ENCODE data around the gene THADA.
"Not testable (repeated sequence)": the region's sequence is repeated elsewhere in the genome, so short reads cannot be mapped to it uniquely, and the experiment has no call there.

THADA gene

DNA sequence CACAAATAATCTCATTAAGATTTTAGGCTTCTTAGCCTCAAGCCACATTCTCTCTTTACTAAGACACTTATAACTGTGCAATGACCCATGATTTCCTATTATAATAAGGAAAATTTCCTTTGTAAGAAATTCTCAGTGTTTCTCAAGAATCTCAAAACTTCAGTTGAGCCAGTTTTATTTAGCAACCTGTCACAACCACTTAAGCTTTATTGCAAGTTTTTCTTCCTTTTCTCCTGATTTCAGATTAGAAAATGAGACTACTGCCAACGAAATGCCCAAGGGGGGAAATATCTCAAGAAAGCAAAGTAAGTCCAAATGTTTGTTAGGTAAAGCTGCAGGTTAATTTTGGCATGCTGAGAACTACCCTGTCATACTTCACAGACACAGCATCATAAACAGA is 178.5 kb downstream of the THADA start:
- DNase-seq (ENCODE audit: extremely low read depth in 1 of 2, low read depth in 1 of 2), result no peak

DNA sequence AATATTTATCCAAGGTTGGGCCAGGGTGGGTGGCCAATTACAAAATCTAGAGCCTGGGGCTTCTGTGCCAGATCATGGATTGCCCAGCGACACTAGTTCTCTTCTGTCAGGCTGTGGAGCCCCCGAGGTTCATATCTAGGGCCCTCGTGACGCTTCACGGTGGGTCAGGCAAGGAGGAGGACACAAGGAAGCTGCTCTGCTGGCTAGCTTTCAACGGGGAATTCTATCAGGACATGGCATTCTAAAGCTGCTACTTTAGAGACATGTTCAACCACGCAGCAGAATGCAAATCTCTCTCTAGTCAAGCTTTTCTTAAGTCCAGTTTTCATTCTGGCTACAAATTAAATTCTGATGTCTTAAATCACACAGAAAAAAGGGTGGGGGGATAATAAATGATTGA is 180.2 kb downstream of the THADA start:
- no peak for DNase-seq (ENCODE audit: extremely low read depth in 1 of 2, low read depth in 1 of 2)

DNA sequence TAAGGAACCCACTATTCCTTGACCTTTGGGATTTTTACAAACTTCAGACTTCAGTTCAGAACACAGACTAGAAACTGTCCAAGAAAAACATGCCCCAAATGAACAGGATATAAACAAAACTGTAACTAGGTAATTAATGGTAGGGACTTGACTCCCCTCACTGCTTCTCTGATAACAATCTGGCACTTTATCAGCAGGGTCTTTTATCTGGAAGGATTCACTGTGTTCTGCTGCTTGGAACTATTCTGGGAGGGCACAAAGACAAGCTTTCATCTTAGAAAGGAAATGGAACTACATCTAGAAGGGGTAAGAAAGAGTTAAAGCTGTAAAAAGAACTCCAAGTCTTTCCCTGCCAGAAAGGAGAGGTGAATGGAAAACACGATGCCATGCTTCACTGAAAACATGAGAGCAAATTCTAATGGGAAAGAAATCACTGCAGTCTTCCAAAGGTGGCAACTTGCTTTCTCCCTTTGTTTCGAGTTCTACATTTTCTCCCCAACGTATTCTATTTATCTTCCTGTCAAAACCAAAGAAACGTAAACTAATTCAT is 181.2 kb downstream of the THADA start:
- no peak for DNase-seq (ENCODE audit: extremely low read depth in 1 of 2, low read depth in 1 of 2)

DNA sequence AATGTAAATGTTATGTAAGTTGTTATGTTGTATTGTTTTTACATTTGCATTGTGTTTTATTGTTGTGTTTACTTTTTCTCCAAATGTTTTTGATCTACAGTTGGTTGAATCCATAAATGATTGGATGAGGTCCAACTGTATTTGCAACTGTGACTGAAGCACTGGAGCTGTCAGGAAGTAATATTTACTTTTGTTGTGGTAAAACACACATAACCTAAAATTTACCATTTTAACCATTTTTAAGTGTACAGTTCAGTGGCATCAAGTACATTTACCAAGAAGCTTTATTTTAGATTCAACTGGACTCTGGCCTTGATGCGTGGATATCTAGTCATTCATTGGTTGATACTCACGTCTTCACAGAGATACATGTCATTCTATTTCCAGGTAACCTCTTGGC is 181.8 kb downstream of the THADA start:
- no peak for DNase-seq (ENCODE audit: extremely low read depth in 1 of 2, low read depth in 1 of 2)

DNA sequence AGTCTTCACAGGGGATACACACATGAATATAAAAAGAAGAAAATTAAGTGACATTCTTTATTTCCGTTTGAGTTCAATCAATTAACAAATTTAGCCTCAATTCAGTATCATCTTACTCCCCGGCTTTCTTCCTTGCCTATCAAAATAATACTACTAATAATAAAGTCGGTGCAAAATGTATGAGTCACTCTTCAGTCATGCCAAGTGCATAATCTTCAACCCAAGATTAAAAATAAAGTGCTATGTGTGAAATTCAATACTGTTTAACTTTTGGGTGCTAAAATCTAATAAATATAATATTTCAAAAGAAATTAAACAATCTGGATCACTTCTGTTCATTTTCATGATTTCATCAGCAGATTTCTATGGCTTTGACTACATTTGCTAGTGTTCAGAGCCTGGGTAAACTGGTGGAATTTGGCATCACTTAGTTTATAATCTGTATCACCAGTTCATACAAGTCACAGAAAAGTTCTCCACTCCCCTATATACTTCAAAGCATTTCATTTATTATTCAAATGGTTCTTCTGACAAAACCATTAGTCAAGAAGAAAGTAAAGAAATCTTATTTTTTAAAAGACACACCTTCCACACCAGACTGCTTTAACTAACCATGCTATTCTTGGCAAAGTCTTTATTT is 183.6 kb downstream of the THADA start:
- no peak for DNase-seq (ENCODE audit: extremely low read depth in 1 of 2, low read depth in 1 of 2)

DNA sequence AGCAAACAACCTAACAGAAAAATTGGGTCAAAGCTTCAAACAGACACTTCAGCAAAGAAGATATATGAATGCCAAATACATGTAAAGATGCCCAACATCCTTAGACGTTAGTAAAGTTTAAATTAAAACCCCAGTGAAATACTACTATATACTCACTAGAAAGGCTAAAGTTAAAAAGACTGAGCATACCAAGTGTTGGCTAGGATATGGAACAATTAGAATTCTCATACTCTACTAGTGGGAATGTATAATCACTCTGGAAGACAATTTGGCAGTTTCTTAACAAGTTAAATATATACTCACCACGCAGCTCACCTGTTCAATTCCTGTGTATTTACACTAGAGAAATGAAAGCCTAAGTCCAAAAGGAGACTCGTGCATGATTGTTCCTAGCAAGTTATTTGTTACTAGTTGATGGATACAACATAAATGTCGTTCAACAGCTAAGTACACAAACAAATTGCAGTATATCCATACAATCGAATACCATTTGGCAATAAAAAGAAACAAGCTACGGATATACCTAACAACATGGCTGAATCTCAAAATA is 185.7 kb downstream of the THADA start:
- DNase-seq (ENCODE audit: extremely low read depth in 1 of 2, low read depth in 1 of 2), result no peak

DNA sequence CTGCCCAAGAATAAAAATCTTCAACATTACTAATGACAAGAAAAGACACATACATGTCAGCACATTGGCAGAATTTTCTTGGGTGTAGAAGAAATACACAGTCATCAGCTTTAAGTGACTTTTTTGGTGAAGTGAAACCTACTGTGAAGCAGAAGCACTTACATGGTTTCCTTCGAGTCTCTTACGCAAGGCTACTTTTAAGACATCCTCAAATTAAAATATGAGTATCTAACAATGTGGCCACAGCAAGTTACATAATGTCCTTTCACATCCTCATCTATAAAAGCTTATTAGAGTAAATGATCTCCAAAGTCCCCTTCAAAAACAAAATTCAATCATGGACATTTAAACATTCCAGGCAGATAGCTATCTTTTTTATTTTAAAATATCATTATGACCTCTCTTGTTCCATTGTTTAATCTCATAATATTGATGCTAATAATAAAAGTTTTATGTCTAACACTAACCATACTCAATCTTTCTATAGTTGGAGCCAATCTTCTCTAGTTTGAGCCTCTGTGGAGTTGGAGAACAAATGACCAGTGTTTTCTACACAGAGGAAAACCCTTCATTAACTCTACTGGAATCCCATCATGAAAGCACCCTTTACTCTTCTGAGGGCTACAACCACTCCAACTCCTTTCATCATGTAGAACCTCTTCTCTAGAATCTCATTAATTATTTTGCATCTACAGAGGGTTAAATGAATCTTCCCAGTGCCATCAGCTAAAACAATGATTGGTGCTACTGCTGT is 187.3 kb downstream of the THADA start:
- no peak for DNase-seq (ENCODE audit: extremely low read depth in 1 of 2, low read depth in 1 of 2)

DNA sequence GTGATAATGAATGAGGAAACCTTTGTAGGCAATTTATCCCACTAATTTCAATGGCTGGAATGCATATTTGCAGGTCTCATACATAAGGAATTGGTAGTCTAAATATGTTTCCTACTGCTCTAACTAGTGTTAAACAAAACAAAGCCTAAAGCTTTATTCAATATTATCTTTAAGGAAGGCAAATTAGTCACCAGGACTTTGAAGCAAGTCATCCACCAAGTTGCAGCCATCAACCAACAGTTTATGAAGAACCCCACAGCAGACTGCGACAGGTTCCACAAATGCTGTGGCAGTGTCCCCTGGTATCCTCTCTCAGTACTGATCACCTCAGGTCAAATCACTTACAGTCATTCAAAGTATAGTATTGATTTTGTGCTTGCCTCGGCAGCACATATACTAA is 187.9 kb downstream of the THADA start:
- no peak for DNase-seq (ENCODE audit: extremely low read depth in 1 of 2, low read depth in 1 of 2)

DNA sequence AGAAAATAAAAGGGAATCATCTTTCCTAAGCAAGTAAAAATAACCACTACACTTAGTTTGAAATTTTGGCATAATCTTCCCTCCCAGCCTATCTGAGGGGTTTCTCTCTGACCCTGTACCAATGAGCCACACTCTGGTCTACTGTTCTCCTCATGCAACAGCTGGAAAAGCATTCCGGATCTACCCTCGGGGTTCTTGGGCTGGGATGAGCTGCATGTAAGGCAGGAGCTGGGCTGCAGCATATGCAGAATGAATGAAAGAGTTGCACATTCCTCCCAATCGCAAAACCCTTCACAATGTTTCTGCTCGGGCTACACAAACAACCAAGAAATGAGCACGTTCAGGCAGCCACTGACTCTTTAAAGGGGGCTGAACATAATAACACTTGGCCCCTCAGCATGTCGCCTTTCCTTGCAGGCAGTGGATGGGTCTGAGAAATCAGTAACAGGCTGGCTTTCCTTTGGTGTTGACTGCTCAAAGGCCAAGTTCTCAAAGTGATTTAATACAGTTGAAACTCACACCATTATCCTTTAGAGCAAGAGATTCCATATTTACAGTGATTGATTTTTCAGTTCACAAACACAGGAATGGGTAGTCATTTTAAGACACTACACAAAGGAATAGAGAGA is 189.1 kb downstream of the THADA start:
- no peak for DNase-seq (ENCODE audit: extremely low read depth in 1 of 2, low read depth in 1 of 2)

DNA sequence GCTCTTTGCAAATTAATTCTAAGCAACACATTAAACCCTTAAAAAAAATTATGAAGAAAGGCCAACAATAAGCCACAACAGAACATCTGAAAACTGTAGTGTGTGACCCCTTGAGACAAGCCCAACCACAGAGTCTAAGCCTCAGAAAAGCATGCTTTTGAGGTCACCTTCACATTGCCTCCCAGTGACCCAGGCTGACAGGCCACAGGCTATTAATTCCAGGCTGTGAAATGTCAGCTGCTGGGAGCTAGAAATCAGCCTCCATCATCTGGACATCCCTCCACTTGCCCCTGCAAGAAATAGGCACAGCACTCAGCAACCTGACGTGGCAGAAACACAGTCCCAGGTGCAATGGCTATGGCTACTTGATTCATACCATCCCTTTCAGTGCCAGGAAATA is 190.0 kb downstream of the THADA start:
- no peak for DNase-seq (ENCODE audit: extremely low read depth in 1 of 2, low read depth in 1 of 2)

DNA sequence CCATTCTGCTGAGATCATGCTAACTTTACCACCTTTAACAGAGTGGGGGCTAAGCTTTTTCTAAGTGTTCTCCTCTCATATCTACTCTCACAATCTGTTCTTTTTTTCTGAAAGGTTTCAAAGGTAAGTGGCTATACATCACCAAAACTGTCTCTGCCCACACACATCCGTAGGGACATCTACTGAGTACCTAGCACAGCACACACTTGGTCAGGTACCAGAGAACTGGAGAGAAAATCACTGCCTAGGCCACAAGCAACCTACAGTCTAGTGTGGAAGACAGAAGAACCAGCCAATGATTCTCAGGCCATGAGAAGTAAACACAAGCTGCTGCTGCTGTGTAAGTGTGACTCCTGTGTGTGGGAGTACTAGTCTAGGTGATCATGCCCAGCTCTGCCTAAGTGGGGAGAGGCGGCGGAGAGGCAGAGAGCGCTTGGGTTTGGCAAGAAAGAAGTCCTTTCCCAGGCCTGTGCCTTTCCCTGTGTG is 193.3 kb downstream of the THADA start:
- no peak for DNase-seq (ENCODE audit: extremely low read depth in 1 of 2, low read depth in 1 of 2)

DNA sequence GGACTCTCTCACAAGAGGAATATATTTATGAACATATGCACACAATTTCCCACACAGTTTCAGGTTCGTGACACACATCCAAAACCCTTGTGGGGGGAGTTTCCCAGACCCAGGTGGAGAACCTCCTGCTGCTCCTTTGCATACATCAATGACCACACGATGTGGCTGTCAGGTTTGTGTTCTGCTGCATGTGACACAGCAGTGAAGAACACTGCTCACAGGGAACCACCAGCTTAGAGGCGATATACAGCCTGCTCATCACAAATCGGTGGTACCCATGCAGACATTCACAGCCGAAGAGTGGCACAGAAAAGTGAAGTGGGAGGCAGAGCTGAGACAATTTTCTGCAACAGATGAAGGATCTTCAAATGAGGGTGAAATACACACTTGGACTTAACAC is 193.8 kb downstream of the THADA start:
- no peak for DNase-seq (ENCODE audit: extremely low read depth in 1 of 2, low read depth in 1 of 2)

DNA sequence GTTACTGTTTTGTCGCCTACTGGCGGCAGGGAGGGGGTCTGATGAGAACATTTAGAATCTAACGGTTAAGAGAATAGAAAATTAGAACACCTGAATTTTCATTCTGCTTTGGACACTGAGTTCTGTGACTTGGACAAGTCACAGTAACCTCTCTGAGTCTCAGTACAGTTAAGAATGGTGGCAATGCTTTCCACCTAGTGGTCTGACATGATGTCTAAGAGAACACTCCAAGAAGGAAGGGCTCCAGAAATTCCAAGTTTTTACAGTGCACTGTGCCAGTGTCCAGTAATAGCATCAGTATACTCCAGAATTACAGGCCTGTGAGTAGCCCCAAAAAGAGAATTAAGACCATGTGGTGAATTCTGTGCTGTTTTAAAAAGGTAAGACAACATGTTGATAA is 195.3 kb downstream of the THADA start:
- no peak for DNase-seq (ENCODE audit: extremely low read depth in 1 of 2, low read depth in 1 of 2)

DNA sequence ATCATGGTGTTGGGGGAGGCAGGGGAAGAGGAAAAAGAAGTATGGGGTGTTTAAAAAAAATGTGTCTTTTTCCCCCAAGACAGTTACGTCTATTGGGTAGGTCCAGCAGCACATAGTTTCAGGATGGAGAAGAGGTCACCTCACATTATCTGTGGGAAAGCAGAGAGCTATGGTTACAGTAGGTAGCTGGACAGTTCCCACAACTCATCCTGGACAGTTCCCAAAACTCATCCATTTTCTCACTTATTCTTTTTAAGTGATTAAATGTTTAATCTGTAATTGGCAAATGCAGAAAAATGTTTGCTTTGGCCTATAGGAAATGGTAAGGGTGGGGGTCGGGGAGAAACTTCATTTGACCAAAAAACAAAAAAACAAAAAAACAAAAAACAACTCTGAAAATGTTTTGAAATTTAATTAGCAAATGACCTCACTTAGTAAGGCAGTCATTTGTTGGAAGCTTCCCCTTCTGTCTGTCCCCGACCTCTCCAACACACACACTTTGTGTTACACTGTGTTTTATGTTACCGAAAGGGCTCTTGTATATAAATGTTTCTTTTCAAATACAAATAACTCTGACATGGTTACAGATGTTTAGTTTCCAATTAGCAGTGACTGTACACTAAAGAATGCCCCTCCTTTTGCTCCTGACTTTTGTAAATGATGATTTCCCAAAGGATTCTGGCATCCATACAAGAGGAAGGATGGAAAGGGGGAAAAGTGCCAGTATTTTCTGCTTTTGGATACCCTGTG is 196.1 kb downstream of the THADA start:
- DNase-seq (ENCODE audit: extremely low read depth in 1 of 2, low read depth in 1 of 2), result no peak

DNA sequence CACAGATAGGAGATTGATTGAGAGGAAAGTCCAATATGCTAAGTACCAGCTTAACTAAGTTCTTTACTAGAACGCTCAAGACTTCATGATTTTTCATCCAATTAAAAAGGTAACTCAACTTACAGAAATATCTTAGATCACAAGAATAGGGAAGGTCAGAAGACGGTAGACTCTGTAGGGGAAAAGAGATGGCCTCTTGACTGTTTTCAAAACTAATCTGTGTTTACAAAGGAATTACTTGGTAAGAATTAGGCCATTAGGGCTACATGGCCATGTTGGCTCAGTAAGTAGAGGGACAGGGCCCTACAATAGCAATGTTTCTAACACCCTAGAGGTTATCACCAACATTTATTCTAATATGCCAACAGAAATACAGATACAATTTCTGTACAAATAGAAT is 196.7 kb downstream of the THADA start:
- DNase-seq (ENCODE audit: extremely low read depth in 1 of 2, low read depth in 1 of 2), result no peak

DNA sequence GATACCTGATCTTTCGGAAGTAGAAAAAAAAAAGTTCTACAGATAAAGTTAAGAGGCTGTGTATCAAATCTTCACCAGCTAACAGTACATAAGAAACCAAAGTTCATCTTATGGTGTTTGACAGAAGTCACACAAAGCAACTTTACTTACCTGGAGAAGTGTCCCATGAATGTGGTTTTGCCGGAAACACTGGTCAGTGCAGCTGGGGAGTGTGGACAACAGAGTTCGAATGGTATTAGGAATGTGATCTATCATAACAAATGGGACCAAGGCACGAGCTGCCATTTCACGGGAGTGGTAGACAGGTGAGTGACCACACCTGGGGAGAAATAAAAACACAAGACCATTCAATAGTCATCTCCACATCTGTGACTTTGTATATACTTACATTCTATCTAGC is 198.0 kb downstream of the THADA start:
- DNase-seq (ENCODE audit: extremely low read depth in 1 of 2, low read depth in 1 of 2), result no peak

DNA sequence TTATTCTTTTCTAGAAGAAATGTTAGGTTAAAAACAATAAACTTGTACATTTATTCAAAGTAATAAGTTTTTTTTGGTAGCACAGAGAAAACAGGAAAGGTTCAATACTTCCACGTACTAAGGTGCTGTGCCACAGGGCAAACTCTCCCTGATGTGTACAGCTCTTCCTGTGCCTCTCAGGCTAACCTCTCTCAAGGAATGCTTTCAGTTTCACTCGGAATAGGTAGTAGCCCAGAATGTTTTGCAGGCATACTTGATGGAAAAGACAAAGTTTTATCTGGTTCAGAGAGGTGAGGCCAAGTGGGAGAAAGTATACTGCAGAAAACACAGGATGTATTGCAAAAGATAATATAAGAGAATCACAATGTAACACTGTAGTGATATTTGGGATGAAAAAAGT is 198.4 kb downstream of the THADA start:
- DNase-seq (ENCODE audit: extremely low read depth in 1 of 2, low read depth in 1 of 2), result no peak

DNA sequence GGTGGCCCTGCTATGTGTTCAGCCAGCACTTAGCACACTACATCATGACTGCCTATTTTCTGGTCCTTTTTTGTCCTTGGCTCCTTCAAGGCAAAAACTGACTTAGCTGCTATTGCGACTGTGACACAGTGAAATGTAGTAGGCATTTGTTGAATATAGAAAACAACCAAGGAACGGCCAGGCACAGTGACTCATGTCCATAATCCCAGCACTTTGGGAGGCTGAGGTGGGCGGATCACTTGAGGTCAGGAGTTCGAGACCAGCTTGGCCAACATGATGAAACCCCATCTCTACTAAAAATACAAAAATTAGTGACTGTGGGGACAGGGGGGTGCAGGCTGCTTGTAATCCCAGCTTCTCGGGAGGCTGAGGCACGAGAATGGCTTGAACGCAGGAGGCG is 199.5 kb downstream of the THADA start:
- DNase-seq (ENCODE audit: extremely low read depth in 1 of 2, low read depth in 1 of 2), result not testable (repeated sequence)

DNA sequence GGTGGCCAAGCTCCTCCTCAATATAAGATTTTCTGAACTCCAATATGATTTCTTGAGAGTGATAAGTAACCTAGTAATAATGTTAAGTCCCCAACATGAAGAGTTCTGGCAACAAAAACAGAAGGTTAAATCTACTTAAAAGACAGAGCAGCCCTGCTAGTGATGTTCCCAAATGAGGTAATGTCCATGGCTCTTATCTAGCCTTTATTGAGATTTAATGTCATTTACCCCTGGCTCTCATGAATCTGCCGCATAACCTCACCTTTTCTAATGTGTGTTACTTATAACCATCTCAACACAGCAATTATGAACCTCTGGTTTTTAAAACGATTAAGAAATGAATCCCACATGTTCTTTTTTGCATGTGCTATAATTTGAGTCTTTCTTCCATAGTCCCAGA is 201.9 kb downstream of the THADA start:
- no peak for DNase-seq (ENCODE audit: extremely low read depth in 1 of 2, low read depth in 1 of 2)

DNA sequence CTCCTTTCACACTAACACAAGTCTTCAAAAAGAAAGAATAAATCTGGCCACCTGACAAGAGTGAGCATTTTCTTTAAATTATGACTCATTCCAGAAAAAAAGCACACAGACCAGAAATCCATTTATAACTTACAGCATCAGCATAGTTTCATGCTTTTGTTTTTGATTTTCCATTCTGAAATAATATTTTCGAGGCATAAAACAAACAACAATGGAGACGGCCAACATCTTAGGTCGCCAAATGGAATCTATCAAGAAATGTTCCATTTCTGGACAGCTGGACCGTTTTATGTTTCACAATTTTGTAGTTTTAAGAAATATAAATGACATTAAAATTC is 204.0 kb downstream of the THADA start:
- DNase-seq (ENCODE audit: extremely low read depth in 1 of 2, low read depth in 1 of 2), result no peak

Measured in activated CD8-positive, alpha-beta memory T cell treated with anti-CD3 and anti-CD28 coated beads for 1 hour (primary cell).